Measurements from ENCODE around the gene SPNS2. TPM values are rescaled to one million over a fixed set of nuclear protein-coding genes. Genes with fewer than 3 reads are reported as not detected.

Gene SPNS2
- total RNA-seq, 1 donor from 2014 or later: 30.0 TPM

DNA sequence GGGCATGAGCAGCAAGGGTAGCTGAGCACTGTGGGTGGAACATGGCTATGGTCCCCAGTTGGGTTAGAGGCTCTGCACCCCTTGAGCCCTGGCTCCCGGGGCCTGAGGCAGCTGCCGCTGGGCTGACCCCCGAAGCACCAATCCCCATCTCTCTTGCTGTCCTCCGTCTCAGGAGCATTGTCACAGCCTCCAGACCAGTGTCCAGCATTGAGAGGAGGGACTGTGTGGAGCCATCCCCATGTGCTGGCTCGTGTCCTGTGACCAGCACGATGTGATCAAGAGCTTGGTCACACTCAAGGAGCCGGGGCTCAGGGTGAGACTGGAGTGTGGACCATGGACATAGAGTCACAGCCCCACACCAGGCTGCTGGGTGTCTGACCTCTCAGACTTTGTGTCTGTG, 88.5 kb downstream of the SPNS2 start:
- no peak for DNase-seq (ENCODE audit: low spot score)

DNA sequence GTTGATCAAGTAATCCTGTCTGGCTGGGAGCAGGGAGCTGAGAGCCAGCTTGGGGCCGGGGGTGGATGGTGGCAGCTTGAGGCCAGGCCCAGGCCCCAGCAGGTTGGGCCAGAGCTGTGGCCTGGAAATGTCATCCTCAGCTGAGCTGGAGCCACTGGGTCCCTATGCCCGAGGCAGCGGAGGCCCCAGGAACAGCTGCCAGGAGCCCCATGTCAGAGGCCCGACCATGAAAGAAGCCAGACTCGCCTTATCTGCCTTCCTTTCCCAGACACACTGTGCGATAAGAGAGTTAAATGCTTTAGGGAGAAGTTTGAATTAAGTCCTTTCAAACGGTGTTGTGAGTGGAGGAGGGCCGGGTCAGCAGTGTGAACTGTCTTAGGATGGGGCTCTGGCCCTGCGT, 89.1 kb downstream of the SPNS2 start:
- no peak for DNase-seq (ENCODE audit: low spot score)

GRCh38 chr17:4588391-4588790, 89.7 kb downstream of the SPNS2 start:
- no peak for DNase-seq (ENCODE audit: low spot score)

Other genes with a start within 250 kb of the SPNS2 start
- 86.8 TPM for gene ANKFY1, start 234.9 kb upstream of the SPNS2 start, total RNA-seq
- gene UBE2G1, start 132.2 kb upstream of the SPNS2 start, total RNA-seq: 50.9 TPM
- gene SPNS3, start 64.9 kb upstream of the SPNS2 start, total RNA-seq: 0.26 TPM
- 110 TPM for gene MYBBP1A, start 56.5 kb downstream of the SPNS2 start, total RNA-seq
- gene GGT6, start 61.7 kb downstream of the SPNS2 start, total RNA-seq: 83.6 TPM
- 2.0 TPM for gene SMTNL2, start 85.6 kb downstream of the SPNS2 start, total RNA-seq
- gene ALOX15, start 142.8 kb downstream of the SPNS2 start, total RNA-seq: 1.2 TPM
- gene PELP1, start 205.3 kb downstream of the SPNS2 start, total RNA-seq: 56.9 TPM
- gene ARRB2, start 211.8 kb downstream of the SPNS2 start, total RNA-seq: 40.8 TPM
- 19.5 TPM for gene MED11, start 232.5 kb downstream of the SPNS2 start, total RNA-seq
- gene ZMYND15, start 241.0 kb downstream of the SPNS2 start, total RNA-seq: 1.7 TPM
- 26.8 TPM for gene CXCL16, start 241.0 kb downstream of the SPNS2 start, total RNA-seq

Measured in ureter (tissue), 1 donor.